NCI-H1092 (cell line): Measurements from ENCODE around the gene TRAPPC12.
A peak's percentile ranks its signal among the peaks of the same experiment; 100 is the strongest.
"Not testable (repeated sequence)": the region's sequence is repeated elsewhere in the genome, so short reads cannot be mapped to it uniquely, and the experiment has no call there.

Experiments
- DNase-seq: peaks from one replicate; lab custom pipeline; 2025; lab: John Stamatoyannopoulos, UW

Gene TRAPPC12

GRCh38 chr2:3369340-3370181 is 9.9 kb upstream of the TRAPPC12 start:
- DNase-seq = not testable (repeated sequence)

- no peak for DNase-seq
These were observed 2.7 kb upstream of the TRAPPC12 start for GRCh38 chr2:3376821-3377220.

GRCh38 chr2:3377279-3377611 is 2.2 kb upstream of the TRAPPC12 start:
- no peak for DNase-seq

GRCh38 chr2:3377612-3378432 is 1.7 kb upstream of the TRAPPC12 start, which contains the start of gene EIPR1:
Gene EIPR1 (minus strand): TSS chr2:3377818. CDS start chr2:3377689, 129 bp downstream.
- DNase-seq = peak; percentile 92

GRCh38 chr2:3379339-3379646 is 201 bp upstream of the TRAPPC12 start:
- DNase-seq = no peak

- DNase-seq = no peak
These were observed 7.0 kb downstream of the TRAPPC12 start for GRCh38 chr2:3386448-3386958.

- no peak for DNase-seq
These were observed 7.5 kb downstream of the TRAPPC12 start for GRCh38 chr2:3387011-3387410.

GRCh38 chr2:3387644-3388411 is 8.3 kb downstream of the TRAPPC12 start:
- no peak for DNase-seq

GRCh38 chr2:3388412-3388738 is 8.9 kb downstream of the TRAPPC12 start:
- DNase-seq = no peak

GRCh38 chr2:3389193-3389592 is 9.7 kb downstream of the TRAPPC12 start:
- DNase-seq = no peak

GRCh38 chr2:3390041-3390440 is 10.5 kb downstream of the TRAPPC12 start:
- no peak for DNase-seq

GRCh38 chr2:3392216-3392615 is 12.7 kb downstream of the TRAPPC12 start:
- no peak for DNase-seq

- DNase-seq = no peak
These were observed 17.5 kb downstream of the TRAPPC12 start for GRCh38 chr2:3396920-3397559.

GRCh38 chr2:3398857-3399256 is 19.4 kb downstream of the TRAPPC12 start:
- DNase-seq = no peak

- DNase-seq = no peak
These were observed 19.9 kb downstream of the TRAPPC12 start for GRCh38 chr2:3399381-3399780.

GRCh38 chr2:3399829-3400228 is 20.3 kb downstream of the TRAPPC12 start:
- no peak for DNase-seq

- DNase-seq = no peak
These were observed 24.3 kb downstream of the TRAPPC12 start for GRCh38 chr2:3403587-3404334.

- no peak for DNase-seq
These were observed 24.9 kb downstream of the TRAPPC12 start for GRCh38 chr2:3404349-3404894.

GRCh38 chr2:3405307-3405706 is 25.8 kb downstream of the TRAPPC12 start:
- DNase-seq = no peak

GRCh38 chr2:3405876-3406275 is 26.4 kb downstream of the TRAPPC12 start:
- DNase-seq = no peak

GRCh38 chr2:3406501-3406900 is 27.0 kb downstream of the TRAPPC12 start:
- no peak for DNase-seq
